Fibroblast of mammary gland (primary cell): Measurements from ENCODE around the gene DLG4.

Experiments
- DNase-seq: peaks from one replicate; pipeline ENCODE4 v3.0.0-alpha.2; 2010; ENCODE audit warnings: low read depth
- H3K4me3 ChIP-seq: 2 replicates; pipeline ENCODE4 v1.5.1; 2011; ENCODE audit warnings: low read depth, mild to moderate bottlenecking, low read length, moderate library complexity; ENCODE audit not compliant: control insufficient read depth
- CTCF ChIP-seq: conservative IDR thresholded peaks from 2 replicates; pipeline ENCODE4 v1.5.1; 2011; ENCODE audit warnings: low read depth, low read length, inconsistent platforms; ENCODE audit not compliant: control insufficient read depth, insufficient read depth

The DLG4 gene

GRCh38 chr17:7141824-7142223 is 77.8 kb downstream of the DLG4 start:
- TF ChIP-seq CTCF, result no peak
- H3K4me3 ChIP-seq, result no peak overlapping the region
- no peak for DNase-seq

- DNase-seq, result no peak
- no peak for TF ChIP-seq CTCF
- no peak overlapping the region for H3K4me3 ChIP-seq
Observed at GRCh38 chr17:7139400-7139799, 80.2 kb downstream of the DLG4 start.

- no peak for TF ChIP-seq CTCF
- no peak overlapping the region for H3K4me3 ChIP-seq
- no peak for DNase-seq
Observed at GRCh38 chr17:7138800-7139381, 80.7 kb downstream of the DLG4 start.

- no peak overlapping the region for H3K4me3 ChIP-seq
- no peak for TF ChIP-seq CTCF
- no peak for DNase-seq
Observed at GRCh38 chr17:7137171-7137943, 82.3 kb downstream of the DLG4 start.
